HCEC 1CT (cell line): ENCODE data around the gene ROBO4.

Experiments used
- DNase-seq: peaks from one replicate; pipeline ENCODE4 v3.0.0-alpha.2; 2017

ROBO4 gene

DNA sequence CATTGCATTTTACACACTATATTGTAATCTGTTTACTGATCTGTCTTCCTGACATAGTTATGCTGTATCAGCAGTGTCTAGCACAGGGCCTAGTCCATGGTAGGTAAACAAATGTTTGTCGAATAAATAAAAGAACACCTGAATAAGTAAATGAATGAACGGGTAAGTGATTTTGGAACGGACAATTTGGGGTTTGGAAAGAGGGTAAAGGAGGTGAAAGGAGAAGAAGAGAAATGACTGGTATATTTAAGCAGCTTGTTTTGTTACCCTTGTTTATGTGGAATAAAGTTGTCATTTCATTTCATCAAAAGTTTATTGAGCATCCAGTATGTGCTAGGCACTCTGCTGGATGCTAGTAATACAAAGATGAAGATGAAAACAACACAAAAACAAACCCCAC is 21.3 kb upstream of the ROBO4 start, which contains the start of gene HEPN1:
HEPN1 (plus strand) TSS at position 301 of the 400 bp plus-strand sequence.
- DNase-seq: no peak

DNA sequence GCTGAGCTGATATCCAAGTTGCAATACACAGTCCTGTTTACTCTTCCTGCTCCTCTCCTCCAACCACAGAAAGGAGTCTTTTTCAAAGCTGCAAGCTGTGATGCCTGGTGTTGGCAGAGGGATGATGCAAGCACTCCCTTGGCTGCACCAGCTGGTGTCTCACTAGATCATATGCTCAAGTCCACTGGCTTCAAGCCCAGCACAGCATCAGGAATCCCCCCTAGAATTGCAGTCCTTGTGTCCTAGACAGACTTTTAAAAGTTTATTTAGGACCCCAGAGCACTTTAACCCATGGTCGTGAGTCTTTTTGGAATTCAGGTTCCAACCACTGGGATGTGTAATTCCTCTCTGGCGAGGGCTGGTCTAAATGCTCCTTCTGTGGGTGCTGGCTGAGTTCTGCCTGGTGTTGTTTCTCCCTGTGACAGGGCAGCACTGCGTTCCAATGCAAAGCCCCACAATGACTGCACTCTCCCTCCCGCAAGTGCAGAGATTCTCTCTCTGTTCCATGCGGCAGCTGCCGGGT is 19.5 kb upstream of the ROBO4 start:
- DNase-seq: peak; percentile 64

DNA sequence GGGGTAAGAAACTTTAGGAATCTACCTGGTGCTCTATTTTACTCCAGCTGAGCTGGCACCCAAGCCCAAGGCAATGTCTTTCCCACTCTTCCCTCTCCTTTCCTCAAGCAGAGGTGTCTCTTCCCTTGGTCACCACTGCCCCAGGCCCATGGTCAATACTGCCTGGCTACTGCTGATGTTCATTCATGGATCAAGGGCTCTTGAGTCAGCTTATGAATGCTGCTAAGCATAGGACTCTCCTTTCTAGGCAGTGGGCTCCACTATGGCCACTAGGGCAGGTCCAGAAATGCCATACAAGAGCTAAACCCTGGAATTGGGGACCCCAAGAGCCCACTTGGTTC is 18.7 kb upstream of the ROBO4 start:
- no peak for DNase-seq

- peak; percentile 77 for DNase-seq
These were observed 18.1 kb upstream of the ROBO4 start for GRCh38 chr11:124915541-124916369.

- peak; percentile 58 for DNase-seq
These were observed 5.0 kb upstream of the ROBO4 start for GRCh38 chr11:124902616-124903015.

DNA sequence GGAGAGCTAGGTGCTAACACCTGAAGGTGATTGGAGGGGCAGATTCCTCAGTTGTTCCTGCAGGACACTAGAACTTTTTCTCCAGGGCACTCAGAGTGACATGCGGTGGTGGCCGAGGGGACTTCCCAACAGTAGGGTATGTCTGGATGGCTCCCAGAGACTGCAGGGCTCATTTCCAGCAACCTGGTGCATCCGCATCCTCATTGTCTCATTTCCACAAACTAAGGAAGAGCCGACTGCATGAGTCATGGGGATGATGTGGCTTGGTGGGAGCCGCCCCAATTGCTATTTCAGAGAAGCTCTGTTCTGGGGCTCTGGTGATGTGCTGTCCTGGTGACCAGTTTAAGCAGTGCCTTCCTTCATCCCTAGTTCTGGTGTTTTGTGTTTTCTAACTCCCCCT is 2.8 kb upstream of the ROBO4 start:
- DNase-seq: peak; percentile 96

- DNase-seq: peak; percentile 55
These were observed 1.9 kb upstream of the ROBO4 start for GRCh38 chr11:124899383-124900145.

DNA sequence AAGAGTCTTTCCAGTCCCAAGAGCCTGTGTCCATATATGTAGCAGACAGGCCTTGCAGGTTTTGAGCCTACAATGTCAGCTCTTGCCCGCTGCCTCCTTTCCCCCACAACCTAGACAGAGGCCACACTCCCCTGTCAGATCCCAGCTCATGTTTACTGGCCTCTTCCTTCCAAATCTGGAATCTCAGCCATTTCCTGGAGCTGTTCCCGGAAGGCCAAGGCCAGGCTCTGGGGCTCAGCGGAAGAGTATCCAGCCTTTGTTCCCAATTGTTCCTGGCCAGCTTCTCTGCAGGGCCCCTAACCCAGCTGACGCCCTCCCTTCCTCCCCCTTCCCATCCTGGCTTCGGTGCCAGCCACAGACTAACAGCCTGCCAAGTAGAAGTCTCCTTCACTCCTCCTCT is 1.0 kb upstream of the ROBO4 start:
- peak; percentile 86 for DNase-seq

DNA sequence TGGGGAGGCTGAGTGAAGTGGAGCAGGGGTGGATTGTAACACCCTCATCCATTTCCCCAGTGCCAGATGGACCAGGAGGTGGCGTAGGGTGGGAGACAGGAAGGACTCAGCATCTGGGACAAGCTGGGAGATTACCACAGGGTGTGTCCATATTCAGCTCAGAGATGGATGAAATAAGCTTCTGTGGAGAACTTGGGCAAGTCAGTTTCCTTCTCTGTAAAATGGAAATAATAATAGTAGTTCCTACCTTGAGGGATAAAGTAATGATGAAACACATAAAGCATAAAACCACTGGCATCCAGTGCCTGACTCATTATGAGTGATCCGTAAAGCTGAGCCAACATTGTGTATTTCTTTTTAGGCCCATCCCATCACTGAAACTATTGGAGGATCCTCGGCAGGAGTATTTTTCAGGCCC is 607 bp upstream of the ROBO4 start:
- peak; percentile 96 for DNase-seq

DNA sequence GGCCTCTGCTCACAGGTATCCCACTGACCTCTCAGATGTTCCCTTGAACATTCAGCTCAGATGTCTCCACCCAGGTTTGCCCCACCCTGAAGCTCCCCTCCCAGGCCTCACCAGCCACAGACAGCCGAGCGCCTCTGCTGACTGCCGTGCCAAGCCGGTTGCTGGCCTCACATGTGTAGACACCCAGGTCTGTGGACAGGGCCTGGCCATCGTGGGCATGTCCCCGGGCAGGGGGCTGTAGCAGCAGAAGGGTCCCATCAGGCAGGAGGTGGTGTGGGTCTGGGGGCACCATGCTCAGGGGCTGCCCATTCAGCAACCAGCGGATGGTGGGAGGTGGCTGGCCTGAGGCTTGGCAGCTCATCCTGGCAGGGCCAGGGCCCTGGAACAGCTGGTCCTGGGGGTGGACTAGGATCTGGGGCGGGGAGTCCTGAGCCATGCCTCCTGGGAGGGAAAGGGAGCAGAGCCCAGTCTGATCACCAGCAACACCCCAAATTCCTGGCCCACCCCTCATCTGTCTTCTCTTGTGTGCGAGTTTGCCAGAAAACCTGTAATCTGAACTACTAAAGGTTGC is 759 bp downstream of the ROBO4 start:
- DNase-seq: no peak

DNA sequence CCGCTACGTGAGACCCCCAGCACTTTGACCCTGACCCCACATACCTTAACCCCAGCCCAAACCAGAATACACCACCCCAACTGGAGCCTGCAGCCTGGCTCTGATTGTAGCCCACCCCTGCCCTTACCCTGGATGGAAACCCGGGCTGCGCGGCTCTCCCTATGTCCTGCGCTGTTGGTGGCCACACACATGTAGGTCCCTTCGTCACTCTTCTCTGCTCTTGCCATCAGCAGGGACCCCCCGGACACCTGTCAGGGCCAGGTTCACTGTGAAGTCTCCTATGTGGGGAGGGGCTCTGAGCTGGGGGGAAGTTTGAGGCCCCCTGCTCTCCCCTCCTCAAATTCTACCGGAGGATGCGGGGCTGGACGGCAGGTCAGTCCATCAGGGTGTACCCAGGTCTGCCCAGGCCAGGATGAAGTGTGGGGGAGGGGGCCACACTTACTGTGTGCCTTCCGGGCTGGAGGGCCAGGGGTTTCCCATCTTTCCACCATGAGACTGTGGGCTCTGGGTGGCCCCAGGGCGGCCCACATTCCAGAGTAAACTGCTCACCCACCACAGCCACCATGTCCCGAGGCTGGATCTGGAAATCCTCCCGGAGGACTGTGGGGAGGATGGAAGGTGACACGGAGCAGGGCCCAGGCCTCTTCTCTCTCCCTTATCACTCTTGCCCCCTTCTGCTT is 1.5 kb downstream of the ROBO4 start:
- no peak for DNase-seq

DNA sequence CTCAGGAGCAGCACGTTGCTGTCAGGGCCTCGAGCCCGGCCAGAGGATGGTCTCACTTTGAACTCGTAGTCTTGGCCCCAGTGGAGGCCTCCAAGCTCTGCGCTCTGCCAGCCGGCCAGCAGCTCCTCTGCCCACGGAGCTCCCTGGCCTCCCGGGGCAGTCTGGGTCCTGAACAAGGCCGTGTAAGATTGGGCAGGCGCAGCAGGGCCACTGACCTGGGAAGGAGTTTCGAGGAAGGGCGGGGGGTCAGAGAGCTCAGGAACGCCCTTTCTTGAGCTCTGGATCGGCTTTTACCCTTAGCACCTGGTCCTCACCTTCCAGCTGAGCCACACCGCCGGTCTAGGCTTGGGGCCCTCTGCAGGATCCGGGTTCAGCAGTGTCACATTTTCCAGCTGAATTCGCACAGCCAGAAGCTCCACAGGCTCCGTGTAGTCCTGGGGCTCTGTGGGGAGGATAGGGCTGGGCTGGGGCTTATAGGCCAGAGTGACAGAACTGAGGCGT is 2.1 kb downstream of the ROBO4 start:
- no peak for DNase-seq

DNA sequence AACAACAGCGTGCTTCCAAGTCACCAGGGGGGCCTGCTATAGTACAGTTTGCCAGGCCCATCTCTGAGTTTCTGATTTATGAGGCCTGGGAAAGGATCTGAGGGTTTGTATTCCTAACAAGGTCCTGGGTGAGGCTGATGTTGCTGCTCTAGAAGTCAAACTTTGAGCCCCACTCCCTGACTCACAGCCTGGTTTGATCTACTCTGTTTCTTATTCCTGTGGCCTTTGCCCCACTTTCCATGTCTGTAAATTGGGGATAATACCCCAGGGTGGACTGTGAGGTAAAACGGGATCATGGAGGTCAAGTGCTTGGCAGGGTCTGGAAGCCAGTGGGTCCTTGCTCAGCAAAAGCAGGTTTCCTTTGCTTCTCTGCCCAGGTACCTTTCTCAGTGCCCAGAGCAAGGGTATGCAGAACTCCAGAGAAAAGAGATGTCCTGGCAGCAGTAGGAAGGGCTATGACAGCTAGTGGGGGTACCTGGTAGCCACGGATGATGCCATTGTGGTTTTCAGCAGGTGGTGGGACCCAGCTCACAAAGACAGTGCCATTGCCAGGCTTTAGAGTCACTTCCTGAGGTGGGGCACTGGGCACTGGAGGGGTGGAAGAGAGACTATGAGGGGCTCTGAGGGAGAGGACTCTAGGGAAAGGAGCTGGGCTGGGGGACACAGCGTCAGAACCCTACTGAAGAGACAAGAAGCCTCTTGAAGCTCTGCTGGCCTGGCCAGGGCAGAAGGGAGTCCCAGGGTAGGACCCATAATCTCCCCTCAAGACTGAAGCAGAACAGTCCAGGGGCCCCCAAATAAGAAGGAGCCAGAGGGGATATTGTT is 2.8 kb downstream of the ROBO4 start:
- DNase-seq: no peak

GRCh38 chr11:124893781-124894401 is 3.8 kb downstream of the ROBO4 start:
- no peak for DNase-seq

- no peak for DNase-seq
These were observed 4.8 kb downstream of the ROBO4 start for GRCh38 chr11:124892750-124893454.

- no peak for DNase-seq
These were observed 5.5 kb downstream of the ROBO4 start for GRCh38 chr11:124892146-124892545.

DNA sequence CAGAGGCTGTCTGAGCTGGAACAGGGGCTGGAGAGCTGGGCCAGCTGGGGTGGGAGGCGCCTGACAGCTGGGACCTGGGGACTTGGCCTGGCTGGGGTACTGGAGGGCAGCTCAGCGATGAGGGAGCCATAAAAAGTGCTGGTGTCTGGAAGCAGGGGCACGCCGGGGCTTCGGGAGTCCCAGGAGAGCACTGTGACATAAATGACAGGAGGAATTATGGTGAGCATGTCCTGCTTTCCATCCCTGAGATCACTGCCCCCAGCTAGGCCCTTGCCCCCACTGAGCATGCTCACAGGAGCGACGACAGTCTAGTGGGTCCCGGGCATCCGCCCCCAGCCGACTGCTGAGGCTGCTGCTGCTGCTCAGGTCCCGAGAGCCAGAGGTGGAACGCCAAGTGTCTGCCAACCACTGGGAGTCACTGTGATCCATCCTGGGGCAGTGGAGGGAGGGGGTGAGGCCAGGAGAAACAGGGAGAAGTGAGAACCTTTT is 6.2 kb downstream of the ROBO4 start:
- no peak for DNase-seq

GRCh38 chr11:124890683-124891372 is 6.8 kb downstream of the ROBO4 start:
- no peak for DNase-seq

DNA sequence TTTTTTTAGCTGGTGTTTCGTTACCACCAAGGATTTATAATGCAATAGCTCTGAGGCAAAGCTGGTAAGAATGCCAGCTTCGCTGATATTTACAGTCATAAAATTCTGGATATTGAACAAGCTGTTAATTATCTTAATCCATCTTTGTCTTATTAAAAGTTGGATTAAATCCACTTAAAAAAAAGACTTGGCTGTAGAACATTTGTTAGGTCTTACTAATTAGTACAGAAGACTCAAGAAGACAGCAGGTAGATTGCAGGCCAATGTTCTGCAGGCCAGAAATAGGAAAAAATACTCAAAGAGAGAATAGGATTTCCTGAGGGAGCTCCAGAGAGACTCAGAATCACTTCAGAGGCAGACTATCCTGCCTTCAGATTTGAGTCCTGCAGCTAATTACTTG is 7.5 kb downstream of the ROBO4 start:
- no peak for DNase-seq
